ENCODE data around the gene MMGT1.

MMGT1 gene

DNA sequence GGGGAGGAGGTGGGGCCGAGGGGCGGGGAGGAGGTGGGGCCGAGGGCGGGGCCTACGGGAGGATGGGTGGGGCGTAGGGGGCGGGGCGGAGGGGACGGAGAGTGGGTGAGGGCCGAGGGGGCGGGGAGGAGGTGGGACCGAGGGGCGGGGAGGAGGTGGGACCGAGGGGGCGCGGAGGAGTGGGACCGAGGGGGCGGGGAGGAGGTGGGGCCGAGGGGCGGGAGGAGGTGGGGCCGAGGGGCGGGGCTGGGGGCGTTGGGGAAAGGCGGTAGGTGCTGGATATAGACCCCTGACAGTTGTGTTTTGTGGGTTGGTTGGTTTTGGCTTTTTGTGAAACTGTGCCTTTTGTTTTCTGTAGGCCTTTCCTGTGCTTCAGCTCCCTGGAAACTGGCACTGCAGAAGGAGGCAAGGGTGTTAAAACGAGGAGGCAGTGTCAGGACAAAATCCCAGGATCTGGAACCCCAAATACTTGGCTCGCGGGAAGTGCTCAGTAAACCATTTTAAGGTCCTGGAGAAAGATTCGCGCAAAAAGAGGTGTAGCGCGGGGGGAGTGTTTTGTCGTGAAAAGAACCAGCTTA is 580 bp upstream of the MMGT1 start (continued):
- TF ChIP-seq, protein P1, sequence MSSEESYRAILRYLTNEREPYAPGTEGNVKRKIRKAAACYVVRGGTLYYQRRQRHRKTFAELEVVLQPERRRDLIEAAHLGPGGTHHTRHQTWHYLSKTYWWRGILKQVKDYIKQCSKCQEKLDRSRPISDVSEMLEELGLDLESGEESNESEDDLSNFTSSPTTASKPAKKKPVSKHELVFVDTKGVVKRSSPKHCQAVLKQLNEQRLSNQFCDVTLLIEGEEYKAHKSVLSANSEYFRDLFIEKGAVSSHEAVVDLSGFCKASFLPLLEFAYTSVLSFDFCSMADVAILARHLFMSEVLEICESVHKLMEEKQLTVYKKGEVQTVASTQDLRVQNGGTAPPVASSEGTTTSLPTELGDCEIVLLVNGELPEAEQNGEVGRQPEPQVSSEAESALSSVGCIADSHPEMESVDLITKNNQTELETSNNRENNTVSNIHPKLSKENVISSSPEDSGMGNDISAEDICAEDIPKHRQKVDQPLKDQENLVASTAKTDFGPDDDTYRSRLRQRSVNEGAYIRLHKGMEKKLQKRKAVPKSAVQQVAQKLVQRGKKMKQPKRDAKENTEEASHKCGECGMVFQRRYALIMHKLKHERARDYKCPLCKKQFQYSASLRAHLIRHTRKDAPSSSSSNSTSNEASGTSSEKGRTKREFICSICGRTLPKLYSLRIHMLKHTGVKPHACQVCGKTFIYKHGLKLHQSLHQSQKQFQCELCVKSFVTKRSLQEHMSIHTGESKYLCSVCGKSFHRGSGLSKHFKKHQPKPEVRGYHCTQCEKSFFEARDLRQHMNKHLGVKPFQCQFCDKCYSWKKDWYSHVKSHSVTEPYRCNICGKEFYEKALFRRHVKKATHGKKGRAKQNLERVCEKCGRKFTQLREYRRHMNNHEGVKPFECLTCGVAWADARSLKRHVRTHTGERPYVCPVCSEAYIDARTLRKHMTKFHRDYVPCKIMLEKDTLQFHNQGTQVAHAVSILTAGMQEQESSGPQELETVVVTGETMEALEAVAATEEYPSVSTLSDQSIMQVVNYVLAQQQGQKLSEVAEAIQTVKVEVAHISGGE (tag by site-specific recombination; conservative IDR thresholded peaks at IDR 0.05; ENCODE audit: low read depth) = no peak
- no peak for TF ChIP-seq ZNF16 (tag by site-specific recombination; IDR thresholded peaks at IDR 0.05; ENCODE audit: low read depth)
- no peak for TF ChIP-seq SCRT1 (tag by site-specific recombination; IDR thresholded peaks at IDR 0.05; ENCODE audit: borderline replicate concordance)
- no peak for TF ChIP-seq ZSCAN5A (tag by site-specific recombination; IDR thresholded peaks at IDR 0.05)
- TF ChIP-seq EGR2 (tag by site-specific recombination; IDR thresholded peaks at IDR 0.05; ENCODE audit: low read depth) = no peak
- no peak for TF ChIP-seq PRDM4 (tag by site-specific recombination; IDR thresholded peaks at IDR 0.05)
- no peak for TF ChIP-seq MZF1 (tag by site-specific recombination; IDR thresholded peaks at IDR 0.05; ENCODE audit: borderline replicate concordance)
- TF ChIP-seq ZNF530 (tag by site-specific recombination; IDR thresholded peaks at IDR 0.05; ENCODE audit: low read depth) = no peak
- no peak for TF ChIP-seq ZNF19 (tag by site-specific recombination; IDR thresholded peaks at IDR 0.05; ENCODE audit: low read depth)

GRCh38 chrX:135973025-135973547 is 702 bp downstream of the MMGT1 start:
- ChIA-PET CTCF (interaction anchor here (0.6 to 1.0 kb wide), 3 partner anchors 70 to 295 kb away, joined by 3 to 6 read pairs (median 3); no protein-coding TSS in a partner anchor), POLR2A (interaction anchor here (0.6 kb wide), 2 partner anchors 81 to 181 kb away, joined by 3 to 12 read pairs; no protein-coding TSS in a partner anchor)
- TF ChIP-seq MYNN (tag by site-specific recombination; IDR thresholded peaks at IDR 0.05; ENCODE audit: borderline replicate concordance) = peak; percentile 92
- no peak for TF ChIP-seq ZSCAN16 (tag by site-specific recombination; IDR thresholded peaks at IDR 0.05)
- peak; percentile 89; the same call in 1 of the 2 replicates for TF ChIP-seq ZNF335 (tag by site-specific recombination; conservative IDR thresholded peaks at IDR 0.05)
- Histone ChIP-seq H3K4me3 (ENCODE audit: low read depth, low read length) (peak overlapping the region; percentile 90), H3K9me3 (ENCODE audit: control insufficient read depth, insufficient read depth, low read depth, low read length) (no peaks in the 10 kb centered on the region), H3K27ac (ENCODE audit: extremely low read depth, low read depth, low read length) (peak overlapping the region; percentile 90), H3K36me3 (ENCODE audit: control insufficient read depth in 2 of 2, insufficient read depth in 1 of 2, low read length in 2 of 2) (peaks cover 3 to 6% of the 10 kb centered on the region in 2 experiments; a peak in 2 of 3 replicates), H3K4me1 (ENCODE audit: control insufficient read depth, insufficient read depth, low read length) (no peaks in the 10 kb centered on the region)

GRCh38 chrX:135951291-135951690 is 22.5 kb downstream of the MMGT1 start:
- Histone ChIP-seq H3K4me3 (ENCODE audit: low read depth, low read length) (no peak overlapping the region), H3K27ac (ENCODE audit: extremely low read depth, low read depth, low read length) (no peak overlapping the region), H3K9me3 (ENCODE audit: control insufficient read depth, insufficient read depth, low read depth, low read length) (no peaks in the 10 kb centered on the region), H3K4me1 (ENCODE audit: control insufficient read depth, insufficient read depth, low read length) (no peaks in the 10 kb centered on the region), H3K36me3 (ENCODE audit: control insufficient read depth in 2 of 2, insufficient read depth in 1 of 2, low read length in 2 of 2) (no peaks in the 10 kb centered on the region)
- POLR2A ChIA-PET = no interaction called here
- CTCF ChIA-PET = no interaction called here
- TF ChIP-seq ZNF366 (tag by site-specific recombination; conservative IDR thresholded peaks at IDR 0.05) (no peak), ZNF248 (tag by site-specific recombination; IDR thresholded peaks at IDR 0.05) (no peak), ZNF404 (tag by site-specific recombination; IDR thresholded peaks at IDR 0.05) (no peak), ZNF792 (tag by site-specific recombination; IDR thresholded peaks at IDR 0.05) (no peak), ZNF555 (tag by site-specific recombination; conservative IDR thresholded peaks at IDR 0.05) (no peak)
- TF ChIP-seq, protein P2, sequence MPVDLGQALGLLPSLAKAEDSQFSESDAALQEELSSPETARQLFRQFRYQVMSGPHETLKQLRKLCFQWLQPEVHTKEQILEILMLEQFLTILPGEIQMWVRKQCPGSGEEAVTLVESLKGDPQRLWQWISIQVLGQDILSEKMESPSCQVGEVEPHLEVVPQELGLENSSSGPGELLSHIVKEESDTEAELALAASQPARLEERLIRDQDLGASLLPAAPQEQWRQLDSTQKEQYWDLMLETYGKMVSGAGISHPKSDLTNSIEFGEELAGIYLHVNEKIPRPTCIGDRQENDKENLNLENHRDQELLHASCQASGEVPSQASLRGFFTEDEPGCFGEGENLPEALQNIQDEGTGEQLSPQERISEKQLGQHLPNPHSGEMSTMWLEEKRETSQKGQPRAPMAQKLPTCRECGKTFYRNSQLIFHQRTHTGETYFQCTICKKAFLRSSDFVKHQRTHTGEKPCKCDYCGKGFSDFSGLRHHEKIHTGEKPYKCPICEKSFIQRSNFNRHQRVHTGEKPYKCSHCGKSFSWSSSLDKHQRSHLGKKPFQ (tag by site-specific recombination; IDR thresholded peaks at IDR 0.05) = no peak
- TF ChIP-seq, protein P3, sequence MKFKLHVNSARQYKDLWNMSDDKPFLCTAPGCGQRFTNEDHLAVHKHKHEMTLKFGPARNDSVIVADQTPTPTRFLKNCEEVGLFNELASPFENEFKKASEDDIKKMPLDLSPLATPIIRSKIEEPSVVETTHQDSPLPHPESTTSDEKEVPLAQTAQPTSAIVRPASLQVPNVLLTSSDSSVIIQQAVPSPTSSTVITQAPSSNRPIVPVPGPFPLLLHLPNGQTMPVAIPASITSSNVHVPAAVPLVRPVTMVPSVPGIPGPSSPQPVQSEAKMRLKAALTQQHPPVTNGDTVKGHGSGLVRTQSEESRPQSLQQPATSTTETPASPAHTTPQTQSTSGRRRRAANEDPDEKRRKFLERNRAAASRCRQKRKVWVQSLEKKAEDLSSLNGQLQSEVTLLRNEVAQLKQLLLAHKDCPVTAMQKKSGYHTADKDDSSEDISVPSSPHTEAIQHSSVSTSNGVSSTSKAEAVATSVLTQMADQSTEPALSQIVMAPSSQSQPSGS (tag by site-specific recombination; IDR thresholded peaks at IDR 0.05; ENCODE audit: low read depth) = no peak
